ENCODE measurements around the gene SLC30A3. TPM values are rescaled to one million over a fixed set of nuclear protein-coding genes. Genes with fewer than 3 reads are reported as not detected.
A peak's percentile ranks its signal among the peaks of the same experiment; 100 is the strongest.

The SLC30A3 gene
- total and polyA plus RNA-seq, 2 of the 4 experiments (the other 2 are of a cell fraction) = 0.15 TPM; not detected in 1

DNA sequence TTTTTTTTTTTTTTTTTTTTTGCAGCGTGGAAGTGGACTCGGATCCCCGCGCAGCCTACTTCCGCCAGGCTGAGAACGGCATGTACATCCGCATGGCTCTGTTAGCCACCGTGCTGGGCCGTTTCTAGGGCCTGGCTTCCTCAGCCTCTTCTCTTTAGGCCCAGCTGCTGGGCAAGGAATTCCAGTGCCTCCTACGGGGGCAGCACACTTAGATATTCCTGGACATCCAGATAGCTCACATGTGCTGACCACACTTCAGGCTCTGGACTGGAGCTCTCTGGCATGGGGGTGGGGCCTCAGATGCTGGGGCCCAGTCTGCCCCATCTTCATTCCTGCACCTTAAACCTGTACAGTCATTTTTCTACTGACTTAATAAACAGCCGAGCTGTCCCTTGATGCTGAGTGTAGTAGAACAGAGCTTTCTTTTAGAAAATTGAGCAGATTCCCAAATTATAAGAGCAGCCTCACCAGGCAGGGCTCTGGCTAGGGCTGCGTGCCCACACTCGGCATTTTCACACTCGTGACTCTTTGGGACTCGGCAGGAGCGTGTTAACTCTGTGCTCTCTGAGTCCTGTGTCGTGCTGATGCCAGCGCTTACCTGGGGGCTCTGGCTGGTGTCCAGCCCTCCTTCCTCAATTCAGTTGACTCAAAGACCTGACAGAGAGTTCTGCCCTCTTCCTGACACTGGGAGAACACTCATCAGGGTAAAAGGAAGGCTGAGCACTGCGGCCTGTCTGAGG lies 19.3 kb downstream of the SLC30A3 start:
- Histone ChIP-seq H2BK120ac (ENCODE audit: low read depth, low read length) (no peak overlapping the region), H3K79me1 (ENCODE audit: low read depth in 1 of 2, low read length in 2 of 2) (no peaks in the 10 kb centered on the region), H3K9ac (ENCODE audit: low read depth, low read length) (no peak overlapping the region), H4K20me1 (ENCODE audit: insufficient read depth, low read length) (no peaks in the 10 kb centered on the region; the same call in 1 of the 2 replicates), H2BK20ac (ENCODE audit: low read depth, low read length) (no peak overlapping the region), H2AK9ac (replicated peaks; ENCODE audit: low read depth, low read length, poor library complexity) (no peak overlapping the region), H3K36me3 (ENCODE audit: control insufficient read depth, insufficient read depth, low read length) (peaks cover 55% of the 10 kb centered on the region), H2AK5ac (ENCODE audit: low read depth, low read length) (no peak overlapping the region), H3K27me3 (ENCODE audit: control insufficient read depth, insufficient read depth, low read length) (no peaks in the 10 kb centered on the region), H4K91ac (ENCODE audit: insufficient read depth, low read depth, low read length) (no peak overlapping the region), H4K5ac (ENCODE audit: low read depth, low read length) (no peak overlapping the region), H3K4ac (ENCODE audit: low read depth, low read length) (no peak overlapping the region), H3K18ac (ENCODE audit: low read depth, low read length) (no peak overlapping the region), H3K27ac (ENCODE audit: insufficient read depth, low read length) (no peak overlapping the region), H3K4me2 (ENCODE audit: low read depth, low read length) (no peak overlapping the region), H4K8ac (ENCODE audit: low read depth in 2 of 2, low read length in 2 of 2) (no peak overlapping the region), H3K23ac (ENCODE audit: low read depth, low read length) (no peak overlapping the region), H3K4me1 (ENCODE audit: control insufficient read depth, insufficient read depth, low read length) (no peaks in the 10 kb centered on the region), H3K14ac (replicated peaks; ENCODE audit: low read depth, low read length) (no peak overlapping the region), H2AFZ (replicated peaks; ENCODE audit: low read length, poor library complexity) (no peak overlapping the region), H3K9me3 (ENCODE audit: control insufficient read depth, insufficient read depth, low read length) (no peaks in the 10 kb centered on the region), H2BK5ac (ENCODE audit: low read depth, low read length, poor library complexity, severe bottlenecking) (no peak overlapping the region), H3K4me3 (ENCODE audit: insufficient read depth, low read depth, low read length) (no peak overlapping the region), H2BK15ac (ENCODE audit: low read depth, low read length) (no peak overlapping the region), H3K9me1 (ENCODE audit: insufficient read depth, low read length) (no peaks in the 10 kb centered on the region), H3K56ac (ENCODE audit: extremely low read depth, insufficient read depth, low read length) (no peak overlapping the region)
- ChIA-PET POLR2A (ENCODE audit: unreplicated experiment) (no interaction called here), CTCF (interaction anchor here (0.6 kb wide), 1 partner anchor 162 kb away, joined by 3 read pairs; no protein-coding TSS in a partner anchor)
- dilution Hi-C loops (cut with HindIII; ENCODE audit: low sequenced_read_pairs, unreplicated experiment) (no loop called here), intact Hi-C loops (cut with micrococcal nuclease) (no loop called here), in situ Hi-C loops (cut with MboI; ENCODE audit: low sequenced_read_pairs) (no loop called here)
- TF ChIP-seq BHLHE40 (IDR thresholded peaks at IDR 0.05; ENCODE audit: low read depth, low read length) (no peak), FOS (IDR thresholded peaks at IDR 0.05; ENCODE audit: low read depth, low read length) (no peak), RFX5 (IDR thresholded peaks at IDR 0.05; ENCODE audit: low read depth, low read length) (no peak), CHD1 (IDR thresholded peaks at IDR 0.05; ENCODE audit: low read depth, low read length) (no peak)
- TF ChIP-seq, protein P1, sequence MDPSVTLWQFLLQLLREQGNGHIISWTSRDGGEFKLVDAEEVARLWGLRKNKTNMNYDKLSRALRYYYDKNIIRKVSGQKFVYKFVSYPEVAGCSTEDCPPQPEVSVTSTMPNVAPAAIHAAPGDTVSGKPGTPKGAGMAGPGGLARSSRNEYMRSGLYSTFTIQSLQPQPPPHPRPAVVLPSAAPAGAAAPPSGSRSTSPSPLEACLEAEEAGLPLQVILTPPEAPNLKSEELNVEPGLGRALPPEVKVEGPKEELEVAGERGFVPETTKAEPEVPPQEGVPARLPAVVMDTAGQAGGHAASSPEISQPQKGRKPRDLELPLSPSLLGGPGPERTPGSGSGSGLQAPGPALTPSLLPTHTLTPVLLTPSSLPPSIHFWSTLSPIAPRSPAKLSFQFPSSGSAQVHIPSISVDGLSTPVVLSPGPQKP (IDR thresholded peaks at IDR 0.05; ENCODE audit: borderline replicate concordance, low read depth, low read length) = no peak
- DNase-seq = no peak
- ATAC-seq (ENCODE audit: low read depth) = no peak
- 95% methylated on average over 14 of the region's 19 CpGs; no CpG with 5 or more reads in 1 of the 2 experiments for WGBS, 2 experiments (ENCODE audit: extremely low coverage in 2 of 2, insufficient read length in 1 of 2)
- TSS peak; percentile 55 for BruUV-seq (replicated peaks)

All from IMR-90 (cell line).